GM21381 (cell line): ENCODE data around the gene PPIP5K2.
"Not testable (repeated sequence)": the region's sequence is repeated elsewhere in the genome, so short reads cannot be mapped to it uniquely, and the experiment has no call there.

Experiments
- ATAC-seq: cut with Tn5 transposase; IDR thresholded peaks from one replicate; pipeline ENCODE4 v1.9.1; 2021; ENCODE audit warnings: mild to moderate bottlenecking, moderate library complexity; ENCODE audit not compliant: unreplicated experiment

Gene PPIP5K2

GRCh38 chr5:103120607-103121200, 603 bp downstream of the PPIP5K2 start:
- ATAC-seq, result no peak

GRCh38 chr5:103122242-103122641, 2.1 kb downstream of the PPIP5K2 start:
- ATAC-seq, result no peak

GRCh38 chr5:103126557-103126956, 6.5 kb downstream of the PPIP5K2 start:
- ATAC-seq, result no peak

- no peak for ATAC-seq
These were observed 7.3 kb downstream of the PPIP5K2 start for GRCh38 chr5:103127292-103127817.

GRCh38 chr5:103128202-103128601, 8.1 kb downstream of the PPIP5K2 start:
- no peak for ATAC-seq

GRCh38 chr5:103132684-103133083, 12.6 kb downstream of the PPIP5K2 start:
- ATAC-seq, result no peak

- ATAC-seq, result no peak
These were observed 13.1 kb downstream of the PPIP5K2 start for GRCh38 chr5:103133231-103133630.

- ATAC-seq, result no peak
These were observed 15.4 kb downstream of the PPIP5K2 start for GRCh38 chr5:103135461-103135860.

- no peak for ATAC-seq
These were observed 18.1 kb downstream of the PPIP5K2 start for GRCh38 chr5:103138202-103138690.

- ATAC-seq, result peak; percentile 98
These were observed 19.3 kb downstream of the PPIP5K2 start for GRCh38 chr5:103139264-103139865.

GRCh38 chr5:103142132-103142531, 22.0 kb downstream of the PPIP5K2 start:
- not testable (repeated sequence) for ATAC-seq

GRCh38 chr5:103145196-103145595, 25.1 kb downstream of the PPIP5K2 start:
- ATAC-seq, result no peak

GRCh38 chr5:103148213-103148612, 28.1 kb downstream of the PPIP5K2 start:
- ATAC-seq, result no peak

GRCh38 chr5:103151156-103151555, 31.1 kb downstream of the PPIP5K2 start:
- no peak for ATAC-seq

GRCh38 chr5:103166706-103167105, 46.6 kb downstream of the PPIP5K2 start:
- ATAC-seq, result no peak

- ATAC-seq, result no peak
These were observed 54.0 kb downstream of the PPIP5K2 start for GRCh38 chr5:103174147-103174546.

GRCh38 chr5:103177543-103177942, 57.4 kb downstream of the PPIP5K2 start:
- no peak for ATAC-seq

GRCh38 chr5:103178167-103178566, 58.1 kb downstream of the PPIP5K2 start:
- no peak for ATAC-seq

- no peak for ATAC-seq
These were observed 66.1 kb downstream of the PPIP5K2 start for GRCh38 chr5:103186152-103186551.

GRCh38 chr5:103188436-103188835, 68.3 kb downstream of the PPIP5K2 start:
- ATAC-seq, result no peak

- no peak for ATAC-seq
These were observed 83.1 kb downstream of the PPIP5K2 start for GRCh38 chr5:103203226-103203625.

GRCh38 chr5:103204990-103205389, 84.9 kb downstream of the PPIP5K2 start:
- ATAC-seq, result not testable (repeated sequence)
